K562 (cell line): Measurements from ENCODE around the gene ZNF322.
"Not testable (repeated sequence)": the region's sequence is repeated elsewhere in the genome, so short reads cannot be mapped to it uniquely, and the experiment has no call there.

Source experiments
- HOXB6 ChIP-seq: fragments of 250-450 bp; sonication (Bioruptor Pico); IDR thresholded peaks from 2 replicates; pipeline ENCODE4 v1.5.1; 2022; ENCODE audit warnings: mild to moderate bottlenecking, borderline replicate concordance
- IRF2 ChIP-seq: sonication (generic); formaldehyde crosslinking; IDR thresholded peaks from 2 replicates; pipeline ENCODE4 v1.8.1; 2022; ENCODE audit warnings: mild to moderate bottlenecking, missing genetic modification reagents
- ZNF764 ChIP-seq: fragments of 250-450 bp; sonication (Bioruptor Pico); IDR thresholded peaks from 2 replicates; pipeline ENCODE4 v1.4.0; 2020; ENCODE audit warnings: low read depth, mild to moderate bottlenecking, moderate library complexity
- TF ChIP-seq, protein P1 (sequence below), 3 experiments: IDR thresholded peaks in 2 of 3; conservative IDR thresholded peaks in 1 of 3; 2 replicates each; pipeline ENCODE4 v1.5.1; 2011 to 2012; ENCODE audit warnings: low read length in 3 of 3, mild to moderate bottlenecking in 3 of 3, control low read depth in 2 of 3, improper control_type of control experiment in 1 of 3, inconsistent platforms in 1 of 3, low read depth in 1 of 3, mixed read lengths in 1 of 3, moderate library complexity in 1 of 3; ENCODE audit not compliant: insufficient read depth in 2 of 3

- TF ChIP-seq ZNF764, IRF2, HOXB6 (CRISPR knock-in tag): not testable (repeated sequence)
- TF ChIP-seq, protein P1, sequence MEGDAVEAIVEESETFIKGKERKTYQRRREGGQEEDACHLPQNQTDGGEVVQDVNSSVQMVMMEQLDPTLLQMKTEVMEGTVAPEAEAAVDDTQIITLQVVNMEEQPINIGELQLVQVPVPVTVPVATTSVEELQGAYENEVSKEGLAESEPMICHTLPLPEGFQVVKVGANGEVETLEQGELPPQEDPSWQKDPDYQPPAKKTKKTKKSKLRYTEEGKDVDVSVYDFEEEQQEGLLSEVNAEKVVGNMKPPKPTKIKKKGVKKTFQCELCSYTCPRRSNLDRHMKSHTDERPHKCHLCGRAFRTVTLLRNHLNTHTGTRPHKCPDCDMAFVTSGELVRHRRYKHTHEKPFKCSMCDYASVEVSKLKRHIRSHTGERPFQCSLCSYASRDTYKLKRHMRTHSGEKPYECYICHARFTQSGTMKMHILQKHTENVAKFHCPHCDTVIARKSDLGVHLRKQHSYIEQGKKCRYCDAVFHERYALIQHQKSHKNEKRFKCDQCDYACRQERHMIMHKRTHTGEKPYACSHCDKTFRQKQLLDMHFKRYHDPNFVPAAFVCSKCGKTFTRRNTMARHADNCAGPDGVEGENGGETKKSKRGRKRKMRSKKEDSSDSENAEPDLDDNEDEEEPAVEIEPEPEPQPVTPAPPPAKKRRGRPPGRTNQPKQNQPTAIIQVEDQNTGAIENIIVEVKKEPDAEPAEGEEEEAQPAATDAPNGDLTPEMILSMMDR (IDR thresholded peaks at IDR 0.05 in 2 of 3, conservative IDR thresholded peaks at IDR 0.05 in 1 of 3; ENCODE audit: insufficient read depth in 2 of 3, low read depth in 1 of 3, low read length in 3 of 3) = not testable (repeated sequence)
These were observed 10.5 kb upstream of the ZNF322 start for GRCh38 chr6:26670003-26670402.
